HG03196 (cell line): ENCODE data around the gene FOXN1.
"Not testable (repeated sequence)": the region's sequence is repeated elsewhere in the genome, so short reads cannot be mapped to it uniquely, and the experiment has no call there.

Experiments used
- ATAC-seq: cut with Tn5 transposase; IDR thresholded peaks from one replicate; pipeline ENCODE4 v1.9.1; 2021; ENCODE audit not compliant: unreplicated experiment

FOXN1 gene

DNA sequence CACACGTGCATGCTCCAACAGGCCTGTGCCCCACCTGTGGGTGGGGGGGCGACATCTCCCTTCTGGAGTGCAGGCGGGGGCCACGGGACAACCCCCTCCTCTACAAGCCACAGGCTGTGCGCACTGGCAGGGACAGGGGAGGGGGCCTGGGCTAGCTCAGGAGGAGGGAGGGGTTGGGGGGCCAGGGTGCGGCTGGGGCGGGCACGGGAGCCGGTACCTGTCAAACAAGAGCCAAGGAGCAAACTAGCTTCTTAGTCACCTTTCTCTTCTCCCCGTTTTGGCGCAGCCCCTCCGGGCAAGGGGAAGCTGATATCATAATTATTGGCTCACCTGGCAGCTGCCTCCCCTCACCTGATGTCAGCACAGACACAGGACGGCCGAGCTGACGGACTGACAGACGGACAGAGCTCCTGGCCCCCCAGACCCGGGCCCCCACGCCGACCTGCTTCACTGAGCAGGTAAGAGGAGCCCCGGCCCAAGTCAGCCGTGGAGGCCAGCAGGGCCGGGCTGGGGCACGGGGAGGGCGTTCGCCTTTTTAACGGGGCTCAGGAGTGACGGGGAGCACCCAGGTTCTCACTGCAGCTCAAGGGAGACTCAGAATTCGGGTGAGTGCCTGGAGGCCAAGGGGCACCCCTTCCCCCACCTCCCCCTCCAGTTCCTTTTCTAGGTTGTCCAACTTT lies at the start of gene FOXN1:
Gene FOXN1 (plus strand): TSS at position 363 of the 680 bp plus-strand sequence. CDS start 17,622 bp downstream, outside the sequence.
- ATAC-seq: no peak

- no peak for ATAC-seq
Observed at GRCh38 chr17:28457890-28458289, 48.3 kb upstream of the FOXN1 start.

DNA sequence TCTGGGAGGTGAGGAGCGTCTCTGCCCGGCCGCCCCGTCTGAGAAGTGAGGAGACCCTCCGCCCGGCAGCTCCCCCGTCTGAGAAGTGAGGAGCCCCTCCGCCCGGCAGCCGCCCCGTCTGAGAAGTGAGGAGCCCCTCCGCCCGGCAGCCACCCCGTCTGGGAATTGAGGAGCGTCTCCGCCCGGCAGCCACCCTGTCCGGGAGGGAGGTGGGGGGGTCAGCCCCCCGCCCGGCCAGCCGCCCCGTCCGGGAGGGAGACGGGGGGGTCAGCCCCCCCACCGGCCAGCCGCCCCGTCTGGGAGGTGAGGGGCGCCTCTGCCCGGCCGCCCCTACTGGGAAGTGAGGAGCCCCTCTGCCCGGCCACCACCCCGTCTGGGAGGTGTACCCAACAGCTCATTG lies 47.3 kb upstream of the FOXN1 start:
- ATAC-seq: not testable (repeated sequence)

DNA sequence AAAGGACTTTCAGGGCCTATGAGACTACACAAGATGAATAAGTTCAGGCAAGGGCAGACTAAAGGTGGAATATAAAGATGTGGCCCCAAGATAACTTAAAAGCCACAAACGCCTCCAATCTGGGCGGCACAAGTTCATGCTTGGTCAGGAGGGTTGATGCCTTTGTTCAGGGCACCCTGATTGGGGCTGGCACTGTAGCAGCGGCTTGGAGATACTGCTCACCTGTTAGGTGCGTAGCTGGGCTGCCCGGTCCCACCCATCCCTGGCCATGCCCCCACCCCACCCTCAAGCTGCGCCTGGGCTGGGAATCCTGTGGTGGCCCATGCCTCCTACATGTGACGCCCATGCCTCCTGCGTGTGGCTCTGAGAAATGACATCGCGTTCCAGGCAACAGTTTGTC lies 45.2 kb upstream of the FOXN1 start:
- ATAC-seq: no peak

DNA sequence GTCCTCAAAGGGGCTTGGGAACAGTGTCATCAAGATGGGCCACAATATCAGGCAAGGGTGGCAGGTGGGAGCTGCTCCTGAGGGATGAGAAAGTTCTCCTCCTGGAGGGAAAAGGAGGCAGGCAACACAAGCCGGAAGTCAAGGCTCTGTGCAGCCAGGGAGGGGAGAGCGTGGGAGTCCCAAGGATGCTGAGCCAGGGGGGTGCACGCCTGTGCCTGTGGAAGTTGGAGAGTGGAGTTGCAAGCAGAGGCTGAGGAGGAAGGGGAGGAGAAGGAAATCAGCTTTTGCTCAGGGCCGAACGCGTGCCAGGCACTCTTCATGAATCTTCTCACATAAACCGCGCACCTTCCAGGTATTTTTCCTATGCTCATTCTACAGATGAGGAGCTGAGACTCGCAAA lies 40.1 kb upstream of the FOXN1 start:
- no peak for ATAC-seq

DNA sequence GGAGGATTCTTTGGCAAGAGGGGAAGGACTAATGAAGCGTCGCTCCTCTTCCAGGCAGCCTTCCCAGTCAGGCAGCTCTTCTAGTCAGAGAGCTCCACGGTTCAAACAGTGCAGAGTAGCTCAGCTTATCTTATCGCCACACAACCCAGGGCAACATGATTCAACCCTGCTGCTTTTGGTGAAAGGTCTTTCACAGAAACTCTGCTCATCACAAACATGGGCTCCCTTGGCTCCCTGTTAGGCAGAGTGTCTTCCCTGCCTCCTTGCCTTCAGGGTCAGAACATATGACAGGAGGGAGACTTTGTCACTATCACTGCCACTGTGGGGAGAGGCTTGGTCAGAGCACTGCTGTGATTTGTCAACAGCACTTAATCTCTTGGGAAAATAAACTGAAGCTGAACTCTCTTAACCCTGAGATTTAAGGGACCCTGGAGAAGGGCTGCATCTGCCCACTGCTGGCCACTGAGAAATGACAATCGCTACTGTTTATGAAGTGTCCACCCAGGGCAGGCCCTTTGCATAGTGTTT lies 39.6 kb upstream of the FOXN1 start:
- ATAC-seq: no peak

DNA sequence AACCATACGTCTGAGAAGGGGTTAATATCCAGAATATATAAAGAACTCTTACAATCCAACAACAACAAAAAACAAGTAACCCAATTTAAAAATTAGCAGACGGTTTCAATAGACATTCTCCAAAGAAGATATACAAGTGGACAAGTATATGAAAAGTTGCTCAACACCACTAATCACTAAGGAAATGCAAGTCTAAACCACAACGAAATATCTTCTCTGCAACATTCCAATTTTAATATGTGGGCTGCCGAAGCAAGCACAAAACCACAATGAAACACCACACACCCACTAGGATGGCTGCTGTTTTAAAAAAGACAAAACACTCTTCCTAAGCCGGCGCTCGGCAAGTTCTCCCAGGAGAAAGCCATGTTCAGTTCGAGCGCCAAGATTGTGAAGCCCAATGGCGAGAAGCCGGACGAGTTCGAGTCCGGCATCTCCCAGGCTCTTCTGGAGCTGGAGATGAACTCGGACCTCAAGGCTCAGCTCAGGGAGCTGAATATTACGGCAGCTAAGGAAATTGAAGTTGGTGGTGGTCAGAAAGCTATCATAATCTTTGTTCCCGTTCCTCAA lies 38.6 kb upstream of the FOXN1 start:
- no peak for ATAC-seq

- ATAC-seq: not testable (repeated sequence)
Observed at GRCh38 chr17:28468033-28468735, 38.0 kb upstream of the FOXN1 start.

DNA sequence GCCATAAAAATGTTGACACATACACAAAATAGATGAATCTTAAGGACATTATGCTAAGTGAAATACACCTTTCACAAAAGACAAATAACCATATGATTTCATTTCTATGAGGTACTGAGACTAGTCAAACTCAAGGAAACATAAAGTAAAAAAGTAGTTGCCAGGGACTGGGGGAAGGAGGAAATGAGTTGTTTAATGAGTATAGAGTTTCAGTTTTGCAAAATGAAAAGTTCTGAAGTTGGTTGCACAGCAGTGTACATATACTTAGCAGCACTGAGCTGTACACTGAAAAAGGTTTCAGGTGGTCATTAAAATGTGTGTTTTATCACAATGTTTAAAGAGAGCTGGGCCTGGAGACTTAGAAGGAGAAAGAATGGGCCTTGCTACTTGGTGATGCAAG lies 37.4 kb upstream of the FOXN1 start:
- no peak for ATAC-seq

DNA sequence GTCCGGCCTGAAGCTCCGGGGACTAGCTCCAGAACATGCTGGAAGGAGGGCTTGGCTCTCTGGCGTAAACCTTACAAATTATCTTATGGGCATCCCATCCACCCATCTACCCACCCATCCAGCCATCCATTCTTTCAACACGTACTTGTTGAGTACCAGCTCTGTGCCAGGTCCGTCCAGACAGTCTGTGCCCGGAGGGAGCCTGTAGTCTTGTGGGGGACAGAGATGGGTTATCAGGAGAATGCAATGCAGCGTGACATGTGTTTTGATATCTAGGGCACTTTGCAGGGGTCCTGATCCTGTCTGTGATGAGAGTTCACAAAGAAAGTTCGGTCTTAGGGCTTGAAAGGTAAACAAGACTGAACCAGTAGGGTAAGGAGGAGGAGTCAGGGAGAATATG lies 36.8 kb upstream of the FOXN1 start:
- no peak for ATAC-seq

DNA sequence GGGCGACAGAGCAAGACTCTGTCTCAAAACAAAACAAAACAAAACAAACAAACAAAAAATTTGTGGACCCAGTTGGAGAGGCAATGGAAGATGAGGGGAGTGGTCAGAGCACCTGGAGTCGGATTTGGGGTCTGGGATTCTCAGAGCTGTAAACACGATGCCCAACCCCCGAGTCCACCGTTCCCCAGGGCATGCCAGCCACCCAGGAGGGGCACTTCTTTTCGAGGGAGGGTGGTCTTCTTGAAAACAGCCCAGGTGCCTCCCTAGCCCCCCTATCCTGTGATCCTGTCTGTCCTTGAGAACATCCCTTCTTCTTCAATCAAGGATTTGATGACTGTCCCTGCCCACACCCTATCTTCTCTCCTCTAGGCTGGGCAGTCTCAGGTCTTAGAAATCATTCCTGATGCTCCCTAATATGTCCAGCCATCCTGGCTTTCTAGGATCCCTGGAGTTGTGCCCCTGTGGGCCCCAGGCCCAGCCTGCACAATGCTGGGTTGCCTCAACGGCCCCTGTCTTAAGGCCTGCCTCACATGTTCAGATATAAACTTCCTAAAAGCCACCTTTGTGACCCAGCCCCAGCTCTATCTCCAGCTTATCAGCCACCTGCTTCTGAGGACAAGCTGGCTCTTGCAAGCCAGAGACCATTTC lies 35.8 kb upstream of the FOXN1 start:
- ATAC-seq: no peak

- ATAC-seq: no peak
Observed at GRCh38 chr17:28470914-28471366, 35.2 kb upstream of the FOXN1 start.

- ATAC-seq: no peak
Observed at GRCh38 chr17:28471531-28472342, 34.4 kb upstream of the FOXN1 start.

GRCh38 chr17:28472871-28473497 lies 33.2 kb upstream of the FOXN1 start:
- no peak for ATAC-seq

- no peak for ATAC-seq
Observed at GRCh38 chr17:28473542-28473941, 32.6 kb upstream of the FOXN1 start, which contains the start of gene SLC13A2. Gene SLC13A2 (plus strand): TSS chr17:28473644. CDS start chr17:28473713, 69 bp downstream.

GRCh38 chr17:28474111-28474531 lies 32.0 kb upstream of the FOXN1 start:
- ATAC-seq: no peak

DNA sequence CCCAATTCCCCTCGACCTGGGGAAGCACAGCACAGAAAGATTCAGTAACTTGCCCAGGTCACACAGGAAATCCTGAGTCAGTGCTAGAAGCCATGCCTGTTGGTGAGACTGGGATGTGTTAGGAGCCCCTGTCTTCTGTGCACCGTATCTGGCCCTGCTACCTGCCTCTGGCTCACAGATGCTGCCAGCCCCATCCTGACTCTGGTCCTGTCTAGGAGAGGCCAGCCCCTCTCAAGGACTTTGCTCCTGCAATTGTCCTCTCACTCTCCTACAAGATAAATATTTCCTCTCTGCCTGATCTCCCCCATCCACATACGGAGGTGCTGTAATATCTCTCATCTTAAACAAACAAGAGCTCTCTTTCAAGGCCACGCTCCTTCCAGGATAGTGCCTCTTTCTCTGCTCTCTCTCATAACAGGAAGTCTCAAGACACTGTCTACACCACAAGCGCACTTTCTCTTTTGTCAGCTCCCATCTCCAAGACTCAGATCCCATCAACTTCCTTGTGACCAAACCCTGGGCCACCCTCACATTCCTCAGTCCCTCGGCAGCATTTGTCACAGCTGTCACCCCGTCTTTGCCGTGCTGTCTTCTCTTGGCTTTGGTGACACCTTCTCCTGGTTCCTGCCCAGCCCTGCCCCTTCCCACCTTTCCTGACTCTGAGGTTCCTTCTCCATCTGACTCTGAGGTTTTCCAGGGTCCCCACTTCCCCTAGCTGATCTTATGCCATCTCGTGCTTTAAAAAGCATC lies 30.8 kb upstream of the FOXN1 start:
- no peak for ATAC-seq

- no peak for ATAC-seq
Observed at GRCh38 chr17:28476076-28476865, 29.9 kb upstream of the FOXN1 start.
